B cell (primary cell): ENCODE data around the gene RPTOR. TPM values are rescaled to one million over a fixed set of nuclear protein-coding genes. Genes with fewer than 3 reads are reported as not detected.

Source experiments
- ATAC-seq: fragments of 200-7000 bp; cut with Tn5 transposase; one replicate; pipeline ENCODE4 v1.10.0; 2021; ENCODE audit warnings: low read depth, mild to moderate bottlenecking, moderate number of reproducible peaks, moderate library complexity
- CTCF ChIA-PET: fragments of 350-600 bp; sonication (Branson Sonifier 250); formaldehyde crosslinking; loops from one replicate; lab custom pipeline; 2021; ENCODE audit warnings: antibody characterized with exemption, inconsistent platforms; lab: Charles Lee
- POLR2A ChIA-PET: fragments of 350-600 bp; sonication (Branson Sonifier 250); formaldehyde crosslinking; loops from one replicate; lab custom pipeline; 2021; ENCODE audit warnings: antibody characterized with exemption; lab: Charles Lee
- DNase-seq: peaks from one replicate; pipeline ENCODE4 v3.0.0; 2013
- H2AFZ ChIP-seq: 2 replicates; pipeline ENCODE4 v1.6.1; 2012; ENCODE audit warnings: mild to moderate bottlenecking, low read depth, low read length; ENCODE audit not compliant: insufficient read depth, poor library complexity, severe bottlenecking
- H3K27ac ChIP-seq, 2 donors: 1 replicate in 1 of 2; 2 replicates in 1 of 2; pipeline ENCODE4 v1.5.1; 2012 to 2013; ENCODE audit warnings: low read length in 2 of 2, mild to moderate bottlenecking in 2 of 2, moderate library complexity in 1 of 2
- H3K27me3 ChIP-seq, 4 experiments: fragments of 200-600 bp in 1 of 4; sonication (generic) in 1 of 4; replicated peaks in 1 of 4; 1 replicate in 2 of 4; 2 replicates in 2 of 4; pipeline versions ENCODE4 v1.6.1 to v1.7.0; 2013 to 2016; ENCODE audit warnings: low read length in 3 of 4, mild to moderate bottlenecking in 2 of 4, mixed read lengths in 1 of 4, moderate library complexity in 1 of 4; ENCODE audit not compliant: insufficient read depth in 4 of 4, control insufficient read depth in 3 of 4; ENCODE audit errors: control extremely low read depth in 1 of 4
- H3K36me3 ChIP-seq, 2 experiments: replicated peaks in 1 of 2; 1 replicate in 1 of 2; 2 replicates in 1 of 2; pipeline versions ENCODE4 v1.6.1 to v1.7.1; 2013; ENCODE audit warnings: low read length in 1 of 2; ENCODE audit not compliant: insufficient read depth in 2 of 2, control insufficient read depth in 1 of 2; ENCODE audit errors: control extremely low read depth in 1 of 2, extremely low read depth in 1 of 2
- H3K4me1 ChIP-seq, 2 donors: fragments of 200-600 bp in 1 of 2; sonication (generic) in 1 of 2; 1 replicate in 1 of 2; 2 replicates in 1 of 2; pipeline versions ENCODE4 v1.5.1 to v1.6.1; 2013 to 2017; ENCODE audit warnings: low read length in 2 of 2; ENCODE audit not compliant: control insufficient read depth in 2 of 2, insufficient read depth in 2 of 2
- H3K4me2 ChIP-seq: replicated peaks from 2 replicates; pipeline ENCODE3; 2012; ENCODE audit warnings: mild to moderate bottlenecking, low read depth, low read length; ENCODE audit not compliant: poor library complexity, severe bottlenecking
- H3K4me3 ChIP-seq, 5 experiments: fragments of 200-600 bp in 1 of 5; sonication (generic) in 1 of 5; 1 replicate in 3 of 5; 2 replicates in 2 of 5; pipeline versions ENCODE4 v1.5.1 to v1.7.0; 2011 to 2016; ENCODE audit warnings: low read length in 4 of 5, mild to moderate bottlenecking in 4 of 5, low read depth in 2 of 5, control low read depth in 1 of 5, moderate library complexity in 1 of 5; ENCODE audit not compliant: insufficient read depth in 1 of 5; ENCODE audit errors: control extremely low read depth in 1 of 5, extremely low read depth in 1 of 5
- H3K79me2 ChIP-seq: fragments of 200-600 bp; sonication (generic); one replicate; pipeline ENCODE4 v1.6.0; 2016; ENCODE audit warnings: low read length; ENCODE audit not compliant: control insufficient read depth, insufficient read depth
- H3K9ac ChIP-seq: fragments of 200-600 bp; sonication (generic); 2 replicates; pipeline ENCODE4 v1.6.1; 2017; ENCODE audit warnings: mild to moderate bottlenecking, low read length, moderate library complexity
- H3K9me3 ChIP-seq, 3 donors: one replicate each; pipeline versions ENCODE4 v1.6.1 to v1.7.1; 2013; ENCODE audit warnings: low read length in 2 of 3; ENCODE audit not compliant: control insufficient read depth in 2 of 3, insufficient read depth in 1 of 3; ENCODE audit errors: control extremely low read depth in 1 of 3
- H4K20me1 ChIP-seq: 2 replicates; pipeline ENCODE4 v1.6.0; 2012; ENCODE audit warnings: mild to moderate bottlenecking, low read length; ENCODE audit not compliant: insufficient read depth, control insufficient read depth, poor library complexity, severe bottlenecking
- H3K27ac Mint-ChIP-seq: one replicate; pipeline ENCODE4 v1.8.0; 2021; ENCODE audit warnings: mixed read lengths
- H3K27me3 Mint-ChIP-seq: one replicate; pipeline ENCODE4 v1.8.0; 2021; ENCODE audit warnings: mixed read lengths
- H3K4me1 Mint-ChIP-seq: one replicate; pipeline ENCODE4 v1.8.0; 2021; ENCODE audit warnings: mixed read lengths
- H3K4me3 Mint-ChIP-seq: one replicate; pipeline ENCODE4 v1.8.0; 2021; ENCODE audit warnings: mixed read lengths
- H3K9me3 Mint-ChIP-seq: one replicate; pipeline ENCODE4 v1.8.0; 2022; ENCODE audit warnings: mixed read lengths; ENCODE audit not compliant: insufficient read depth
- CTCF ChIP-seq: fragments of 200-600 bp; IDR thresholded peaks from one replicate; pipeline ENCODE4 v1.8.0; 2022; ENCODE audit warnings: antibody characterized with exemption, mild to moderate bottlenecking
- EZH2 ChIP-seq: IDR thresholded peaks from 2 replicates; pipeline ENCODE4 v1.6.1; 2012; ENCODE audit warnings: borderline replicate concordance, low read depth, mild to moderate bottlenecking, moderate library complexity, low read length; ENCODE audit not compliant: insufficient read depth, poor library complexity, severe bottlenecking
- WGBS: methylation state at CpG from one replicate; pipeline ENCODE4 v1.1.5; 2013; ENCODE audit warnings: missing lambda C conversion rate; ENCODE audit not compliant: insufficient coverage; 5-methylcytosine and 5-hydroxymethylcytosine counted together
- intact Hi-C: fragments of 100-400 bp; cut with micrococcal nuclease; formaldehyde crosslinking; loops from one replicate; pipeline ENCODE4 v1.10.0; 2022
- polyA plus RNA-seq: library from polyadenylated mRNA; depleted of rRNA; stranded (reverse); fragments of >200 nt; gene quantifications from 2 replicates; pipeline ENCODE4 v1.2.3, GENCODE V29; 2012
- total RNA-seq, 2 donors: library from RNA; stranded (reverse); fragments of 120-200 nt in 1 of 2; gene quantifications; 1 replicate in 1 of 2; 2 replicates in 1 of 2; pipeline versions ENCODE4 v1.2.3 to v1.2.4, GENCODE V29; 2013 to 2022

Gene RPTOR
- total and polyA plus RNA-seq, 2 donors (not counting 1 experiment from before 2014, with no cell fraction given) = 13.4 to 58.8 TPM

GRCh38 chr17:80854220-80854619 is 309.6 kb downstream of the RPTOR start:
- ATAC-seq = no peak
- H3K4me1 Mint-ChIP-seq = peaks cover 4% of the 10 kb centered on the region
- POLR2A ChIA-PET = interaction anchor here (1.1 kb wide), 1 partner anchor 22 kb away, joined by 3 read pairs; no protein-coding TSS in a partner anchor
- Histone ChIP-seq H3K9ac (no peak overlapping the region), H3K4me2 (no peak overlapping the region), H3K27me3 (no peaks in the 10 kb centered on the region), H3K9me3 (no peaks in the 10 kb centered on the region), H2AFZ (no peak overlapping the region), H3K79me2 (no peaks in the 10 kb centered on the region), H3K4me1 (no peaks in the 10 kb centered on the region), H3K27ac (no peak overlapping the region), H3K4me3 (no peak overlapping the region), H4K20me1 (no peaks in the 10 kb centered on the region), H3K36me3 (peaks cover 0 to 15% of the 10 kb centered on the region in 2 experiments)
- TF ChIP-seq EZH2 = no peak
- no peak for TF ChIP-seq CTCF
- no peak for DNase-seq
- WGBS = 95% methylated on average over 7 of the region's 10 CpGs
- no peaks in the 10 kb centered on the region for H3K9me3 Mint-ChIP-seq
- intact Hi-C loops = no loop called here
- CTCF ChIA-PET = interaction anchor here (0.6 to 1.5 kb wide), 2 partner anchors 102 to 277 kb away, joined by 3 read pairs; no protein-coding TSS in a partner anchor
- H3K4me3 Mint-ChIP-seq = no peak overlapping the region
- H3K27me3 Mint-ChIP-seq = no peaks in the 10 kb centered on the region
- no peak overlapping the region for H3K27ac Mint-ChIP-seq

GRCh38 chr17:80855196-80855947 is 310.7 kb downstream of the RPTOR start:
- no peak for ATAC-seq
- H3K27ac ChIP-seq = no peak overlapping the region
- no peaks in the 10 kb centered on the region for H3K9me3 Mint-ChIP-seq
- no peak overlapping the region for H3K4me2 ChIP-seq
- H3K4me3 Mint-ChIP-seq = no peak overlapping the region
- 95% methylated on average over 23 of the region's 23 CpGs for WGBS
- ChIA-PET POLR2A (interaction anchor here (1.1 to 1.4 kb wide), 2 partner anchors 22 to 23 kb away, joined by 3 read pairs; no protein-coding TSS in a partner anchor), CTCF (interaction anchor here (1.5 kb wide), 1 partner anchor 278 kb away, joined by 3 read pairs; no protein-coding TSS in a partner anchor)
- intact Hi-C loops = no loop called here
- H3K36me3 ChIP-seq = peaks cover 0 to 15% of the 10 kb centered on the region in 2 experiments
- H3K27me3 ChIP-seq = no peaks in the 10 kb centered on the region
- H3K4me1 ChIP-seq = no peaks in the 10 kb centered on the region
- H3K4me3 ChIP-seq = no peak overlapping the region
- no peak overlapping the region for H3K9ac ChIP-seq
- no peak overlapping the region for H3K27ac Mint-ChIP-seq
- no peaks in the 10 kb centered on the region for H3K27me3 Mint-ChIP-seq
- H3K4me1 Mint-ChIP-seq = peaks cover 4% of the 10 kb centered on the region
- H3K79me2 ChIP-seq = no peaks in the 10 kb centered on the region
- TF ChIP-seq EZH2 (no peak), CTCF (no peak)
- H2AFZ ChIP-seq = no peak overlapping the region
- H4K20me1 ChIP-seq = no peaks in the 10 kb centered on the region
- H3K9me3 ChIP-seq = no peaks in the 10 kb centered on the region
- no peak for DNase-seq
